Fibroblast of skin of scalp (primary cell): ENCODE results near the gene ZDHHC17.

Source experiments
- DNase-seq: peaks from one replicate; pipeline ENCODE4 v3.0.0-alpha.2; 2013

The ZDHHC17 gene

GRCh38 chr12:76879710-76880518 is 116.0 kb downstream of the ZDHHC17 start:
- peak; percentile 63 for DNase-seq

- no peak for DNase-seq
These were observed 116.7 kb downstream of the ZDHHC17 start for GRCh38 chr12:76880519-76881023.

- no peak for DNase-seq
These were observed 117.2 kb downstream of the ZDHHC17 start for GRCh38 chr12:76881142-76881541.

GRCh38 chr12:76882367-76882766 is 118.5 kb downstream of the ZDHHC17 start:
- no peak for DNase-seq

GRCh38 chr12:76883151-76883550 is 119.2 kb downstream of the ZDHHC17 start:
- peak; percentile 92 for DNase-seq

- peak; percentile 79 for DNase-seq
These were observed 119.9 kb downstream of the ZDHHC17 start for GRCh38 chr12:76883811-76884210.

- no peak for DNase-seq
These were observed 124.9 kb downstream of the ZDHHC17 start for GRCh38 chr12:76888775-76889174.

- no peak for DNase-seq
These were observed 126.5 kb downstream of the ZDHHC17 start for GRCh38 chr12:76890151-76891143.

- no peak for DNase-seq
These were observed 127.7 kb downstream of the ZDHHC17 start for GRCh38 chr12:76891609-76892008.

GRCh38 chr12:76895796-76896195 is 131.9 kb downstream of the ZDHHC17 start:
- DNase-seq = no peak

- DNase-seq = no peak
These were observed 132.4 kb downstream of the ZDHHC17 start for GRCh38 chr12:76896274-76896673.

- no peak for DNase-seq
These were observed 134.5 kb downstream of the ZDHHC17 start for GRCh38 chr12:76898442-76898841.

GRCh38 chr12:76899522-76899921 is 135.6 kb downstream of the ZDHHC17 start:
- DNase-seq = no peak

- no peak for DNase-seq
These were observed 137.9 kb downstream of the ZDHHC17 start for GRCh38 chr12:76901628-76902380.
